Suprapubic skin (tissue), 4 donors: ENCODE results near the gene TXNL4A. TPM values are rescaled to one million over a fixed set of nuclear protein-coding genes. Genes with fewer than 3 reads are reported as not detected.
"Not testable (repeated sequence)": the region's sequence is repeated elsewhere in the genome, so short reads cannot be mapped to it uniquely, and the experiment has no call there.

Experiments used
- DNase-seq, 2 donors: peaks; one replicate each; pipeline ENCODE4 v3.0.0-alpha.2; 2019; ENCODE audit warnings: low spot score in 2 of 2
- H3K27ac ChIP-seq: fragments of 200-600 bp; sonication (generic); one replicate; pipeline ENCODE4 v1.5.1; 2019
- H3K27me3 ChIP-seq: fragments of 200-600 bp; sonication (generic); one replicate; pipeline ENCODE4 v1.5.1; 2019
- H3K36me3 ChIP-seq: fragments of 200-600 bp; sonication (generic); one replicate; pipeline ENCODE4 v1.5.1; 2019
- H3K4me1 ChIP-seq: fragments of 200-600 bp; sonication (generic); one replicate; pipeline ENCODE4 v1.5.1; 2019
- H3K4me3 ChIP-seq: fragments of 200-600 bp; sonication (generic); one replicate; pipeline ENCODE4 v1.5.1; 2019; ENCODE audit warnings: mild to moderate bottlenecking
- H3K9me3 ChIP-seq: fragments of 200-600 bp; sonication (generic); one replicate; pipeline ENCODE4 v1.5.1; 2019
- EP300 ChIP-seq: sonication (generic); formaldehyde crosslinking; IDR thresholded peaks from one replicate; pipeline ENCODE4 v1.6.1; 2017; ENCODE audit warnings: antibody characterized with exemption
- POLR2A ChIP-seq, 2 donors: fragments of 450-650 bp; IDR thresholded peaks; one replicate each; pipeline ENCODE4 v1.6.1; 2017; ENCODE audit warnings: antibody characterized with exemption in 2 of 2, mild to moderate bottlenecking in 2 of 2, moderate library complexity in 2 of 2
- POLR2AphosphoS5 ChIP-seq, 3 donors: sonication (generic); formaldehyde crosslinking; IDR thresholded peaks; one replicate each; pipeline ENCODE4 v1.6.1; 2017; ENCODE audit warnings: antibody characterized with exemption in 3 of 3
- WGBS: methylation state at CpG from one replicate; pipeline ENCODE4 v1.1.5; 2018; 5-methylcytosine and 5-hydroxymethylcytosine counted together
- total RNA-seq, 4 donors: library from RNA; depleted of rRNA; stranded (reverse); fragments of >200 nt; gene quantifications; one replicate each; pipeline ENCODE4 v1.1.0, GENCODE V29; 2016
- TF ChIP-seq, protein P1 (sequence below), 2 donors: fragments of 200-600 bp in 1 of 2; fragments of 450-650 bp in 1 of 2; sonication (generic) in 1 of 2; IDR thresholded peaks; one replicate each; pipeline ENCODE4 v1.5.1; 2016 to 2019; ENCODE audit warnings: antibody characterized with exemption in 2 of 2, mild to moderate bottlenecking in 1 of 2, moderate library complexity in 1 of 2

The TXNL4A gene
- total RNA-seq, 4 donors from 2014 or later: 20.6 to 35.0 (median 24.6) TPM

DNA sequence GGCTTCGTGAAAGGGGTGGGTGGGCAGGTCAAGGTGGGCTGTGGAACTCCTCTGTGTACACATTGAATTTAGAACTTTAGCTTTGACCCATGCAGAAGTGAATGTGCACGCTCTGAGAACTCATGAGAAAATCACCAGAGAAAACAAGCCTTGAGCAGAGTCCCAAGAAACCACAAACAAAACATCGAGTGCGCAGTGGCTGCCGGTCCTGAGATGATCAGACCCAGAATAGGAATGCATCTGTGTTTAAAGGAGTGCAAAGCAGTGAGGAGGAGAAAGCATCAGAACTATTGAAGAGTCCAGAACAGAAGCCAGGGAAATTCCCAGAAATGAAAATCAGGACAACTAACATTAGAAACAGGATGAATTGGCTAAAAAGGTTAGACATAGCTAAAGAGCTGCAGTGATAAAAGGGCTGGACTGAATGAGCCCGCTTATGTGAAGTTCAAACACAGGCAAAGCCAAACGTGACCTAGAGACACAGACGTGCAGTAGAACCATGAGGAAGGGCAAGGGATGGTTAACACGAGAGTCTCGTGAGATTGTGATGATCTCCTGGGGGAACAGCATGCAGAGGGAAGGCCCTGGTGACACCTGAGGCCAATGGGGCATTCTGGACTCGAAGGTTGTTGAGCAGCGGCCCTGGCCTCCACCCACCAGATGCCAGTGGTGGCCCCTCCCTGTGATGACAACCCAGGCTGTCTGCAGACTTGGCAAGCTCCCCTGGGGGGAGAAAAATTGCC is 16.4 kb upstream of the TXNL4A start:
- no peak overlapping the region for H3K4me3 ChIP-seq
- peaks cover 12% of the 10 kb centered on the region for H3K9me3 ChIP-seq
- DNase-seq: no peak
- 75% methylated on average over 12 of the region's 12 CpGs for WGBS
- no peaks in the 10 kb centered on the region for H3K4me1 ChIP-seq
- H3K27ac ChIP-seq: no peak overlapping the region
- H3K36me3 ChIP-seq: no peaks in the 10 kb centered on the region
- H3K27me3 ChIP-seq: no peaks in the 10 kb centered on the region
- no peak for TF ChIP-seq POLR2AphosphoS5 (IDR thresholded peaks at IDR 0.05)
- no peak for TF ChIP-seq EP300
- TF ChIP-seq, protein P1, sequence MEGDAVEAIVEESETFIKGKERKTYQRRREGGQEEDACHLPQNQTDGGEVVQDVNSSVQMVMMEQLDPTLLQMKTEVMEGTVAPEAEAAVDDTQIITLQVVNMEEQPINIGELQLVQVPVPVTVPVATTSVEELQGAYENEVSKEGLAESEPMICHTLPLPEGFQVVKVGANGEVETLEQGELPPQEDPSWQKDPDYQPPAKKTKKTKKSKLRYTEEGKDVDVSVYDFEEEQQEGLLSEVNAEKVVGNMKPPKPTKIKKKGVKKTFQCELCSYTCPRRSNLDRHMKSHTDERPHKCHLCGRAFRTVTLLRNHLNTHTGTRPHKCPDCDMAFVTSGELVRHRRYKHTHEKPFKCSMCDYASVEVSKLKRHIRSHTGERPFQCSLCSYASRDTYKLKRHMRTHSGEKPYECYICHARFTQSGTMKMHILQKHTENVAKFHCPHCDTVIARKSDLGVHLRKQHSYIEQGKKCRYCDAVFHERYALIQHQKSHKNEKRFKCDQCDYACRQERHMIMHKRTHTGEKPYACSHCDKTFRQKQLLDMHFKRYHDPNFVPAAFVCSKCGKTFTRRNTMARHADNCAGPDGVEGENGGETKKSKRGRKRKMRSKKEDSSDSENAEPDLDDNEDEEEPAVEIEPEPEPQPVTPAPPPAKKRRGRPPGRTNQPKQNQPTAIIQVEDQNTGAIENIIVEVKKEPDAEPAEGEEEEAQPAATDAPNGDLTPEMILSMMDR (IDR thresholded peaks at IDR 0.05): no peak
- no peak for TF ChIP-seq POLR2A (IDR thresholded peaks at IDR 0.05)

DNA sequence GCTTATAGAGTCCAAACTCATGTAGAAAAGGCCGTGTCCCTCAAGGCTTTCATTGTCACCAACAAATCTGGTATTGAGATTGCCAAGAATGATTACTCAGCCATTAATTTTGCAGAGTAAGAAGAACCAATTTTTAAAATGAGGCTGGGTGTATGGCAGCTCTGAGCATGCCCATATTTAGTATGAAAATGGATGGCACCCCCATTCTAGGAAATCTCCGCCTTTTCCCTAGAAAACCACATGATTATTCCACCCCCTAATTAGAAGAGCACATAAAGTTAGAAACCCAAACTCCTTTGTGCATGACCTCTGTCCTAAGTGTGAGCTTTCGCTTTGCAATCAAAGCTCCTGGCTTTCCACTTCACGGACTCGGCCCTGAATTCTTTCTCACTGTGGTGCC is 14.1 kb upstream of the TXNL4A start:
- no peak for DNase-seq
- no peaks in the 10 kb centered on the region for H3K4me1 ChIP-seq
- H3K27me3 ChIP-seq: no peaks in the 10 kb centered on the region
- H3K27ac ChIP-seq: no peak overlapping the region
- H3K36me3 ChIP-seq: no peaks in the 10 kb centered on the region
- TF ChIP-seq, protein P1 (IDR thresholded peaks at IDR 0.05): no peak
- TF ChIP-seq EP300: no peak
- TF ChIP-seq POLR2AphosphoS5 (IDR thresholded peaks at IDR 0.05): no peak
- no peak for TF ChIP-seq POLR2A (IDR thresholded peaks at IDR 0.05)
- WGBS: 92% methylated on average over 5 of the region's 5 CpGs
- H3K4me3 ChIP-seq: no peak overlapping the region
- peaks cover 9% of the 10 kb centered on the region for H3K9me3 ChIP-seq

GRCh38 chr18:80000877-80001276 is 12.5 kb upstream of the TXNL4A start:
- no peak overlapping the region for H3K4me3 ChIP-seq
- H3K4me1 ChIP-seq: no peaks in the 10 kb centered on the region
- no peak for TF ChIP-seq POLR2AphosphoS5 (IDR thresholded peaks at IDR 0.05)
- TF ChIP-seq POLR2A (IDR thresholded peaks at IDR 0.05): no peak
- TF ChIP-seq EP300: no peak
- TF ChIP-seq, protein P1 (IDR thresholded peaks at IDR 0.05): no peak
- whole genome bisulfite sequencing: 73% methylated on average over 3 of the region's 3 CpGs
- H3K36me3 ChIP-seq: no peaks in the 10 kb centered on the region
- no peaks in the 10 kb centered on the region for H3K27me3 ChIP-seq
- H3K9me3 ChIP-seq: peaks cover 9% of the 10 kb centered on the region
- DNase-seq: no peak
- no peak overlapping the region for H3K27ac ChIP-seq

DNA sequence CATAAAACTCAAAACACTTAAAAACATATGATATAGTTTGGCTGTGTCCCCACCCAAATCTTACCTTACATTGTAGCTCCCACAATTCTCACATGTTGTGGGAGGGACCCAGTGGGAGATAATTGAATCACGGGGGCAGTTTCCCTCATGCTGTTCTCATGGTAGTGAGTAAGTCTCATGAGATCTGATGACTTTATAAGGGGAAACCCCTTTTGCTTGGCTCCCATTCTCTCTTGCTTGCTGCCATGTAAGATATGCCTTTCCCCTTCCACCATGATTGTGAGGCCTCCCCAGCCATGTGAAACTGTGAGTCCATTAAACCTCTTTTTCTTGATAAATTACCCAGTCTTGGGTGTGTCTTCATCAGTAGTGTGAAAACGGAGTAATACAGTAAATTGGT is 11.3 kb upstream of the TXNL4A start:
- H3K36me3 ChIP-seq, H3K27me3 ChIP-seq, DNase-seq, H3K4me1 ChIP-seq, H3K4me3 ChIP-seq, H3K27ac ChIP-seq, H3K9me3 ChIP-seq: not testable (repeated sequence)
- 79% methylated on average over 2 of the region's 2 CpGs for WGBS

DNA sequence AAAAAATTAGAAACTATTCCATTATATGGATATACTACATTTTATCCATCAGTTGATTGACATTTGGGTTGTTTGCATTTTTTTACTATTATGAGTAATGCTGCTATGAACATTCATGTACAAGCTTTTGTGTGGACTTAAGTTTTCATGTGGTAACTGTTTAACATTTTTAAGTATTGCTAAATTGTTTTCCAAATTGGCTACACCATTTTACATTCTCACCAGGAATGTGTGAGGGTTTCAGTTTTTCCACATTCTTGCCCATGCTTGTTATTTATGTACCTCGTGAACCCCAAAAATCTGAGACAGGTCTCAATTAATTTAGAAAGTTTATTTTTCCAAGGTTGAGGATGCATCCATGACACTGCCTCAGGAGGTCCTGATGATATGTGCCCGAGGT is 3.1 kb upstream of the TXNL4A start:
- no peak for DNase-seq
- H3K4me1 ChIP-seq: peaks cover 22% of the 10 kb centered on the region
- no peaks in the 10 kb centered on the region for H3K36me3 ChIP-seq
- no peaks in the 10 kb centered on the region for H3K9me3 ChIP-seq
- 69% methylated on average over 2 of the region's 2 CpGs for WGBS
- no peak overlapping the region for H3K4me3 ChIP-seq
- H3K27me3 ChIP-seq: no peaks in the 10 kb centered on the region
- TF ChIP-seq POLR2A (IDR thresholded peaks at IDR 0.05) (no peak), POLR2AphosphoS5 (IDR thresholded peaks at IDR 0.05) (no peak)
- no peak overlapping the region for H3K27ac ChIP-seq

- peaks cover 25% of the 10 kb centered on the region for H3K4me1 ChIP-seq
- peak overlapping the region; percentile 94 for H3K27ac ChIP-seq
- no peak for DNase-seq
- no peaks in the 10 kb centered on the region for H3K9me3 ChIP-seq
- peak overlapping the region; percentile 98 for H3K4me3 ChIP-seq
- TF ChIP-seq POLR2A (IDR thresholded peaks at IDR 0.05): no peak
- TF ChIP-seq POLR2AphosphoS5 (IDR thresholded peaks at IDR 0.05): no peak
- TF ChIP-seq, protein P1 (IDR thresholded peaks at IDR 0.05): no peak
- no peak for TF ChIP-seq EP300
- no peaks in the 10 kb centered on the region for H3K27me3 ChIP-seq
- 44% methylated on average over 14 of the region's 14 CpGs for WGBS
- H3K36me3 ChIP-seq: no peaks in the 10 kb centered on the region
Measured at GRCh38 chr18:79989195-79989497, 783 bp upstream of the TXNL4A start.
